Activated naive CD8-positive, alpha-beta T cell treated with anti-CD3 and anti-CD28 coated beads, Interleukin-2, amount 50 U/mL, for 24 hours (primary cell): ENCODE measurements around the gene USO1.
"Not testable (repeated sequence)": the region's sequence is repeated elsewhere in the genome, so short reads cannot be mapped to it uniquely, and the experiment has no call there.

Experiments used
- ATAC-seq: fragments of 150-1000 bp; cut with Tn5 transposase; one replicate; pipeline ENCODE4 v1.10.0; 2021
- DNase-seq: peaks from one replicate; pipeline ENCODE4 v3.0.0; 2021
- H3K27ac Mint-ChIP-seq: one replicate; pipeline ENCODE4 v1.8.0; 2021; ENCODE audit warnings: mild to moderate bottlenecking, mixed read lengths
- H3K27me3 Mint-ChIP-seq: one replicate; pipeline ENCODE4 v1.8.0; 2021; ENCODE audit warnings: mixed read lengths
- H3K36me3 Mint-ChIP-seq: one replicate; pipeline ENCODE4 v1.8.0; 2021; ENCODE audit warnings: low read depth, mixed read lengths
- H3K4me1 Mint-ChIP-seq: one replicate; pipeline ENCODE4 v1.8.0; 2021; ENCODE audit warnings: mixed read lengths
- H3K4me3 Mint-ChIP-seq: one replicate; pipeline ENCODE4 v1.8.0; 2021; ENCODE audit warnings: mild to moderate bottlenecking, moderate library complexity, mixed read lengths
- H3K9me3 Mint-ChIP-seq: one replicate; pipeline ENCODE4 v1.8.0; 2021; ENCODE audit warnings: mixed read lengths

USO1 gene

DNA sequence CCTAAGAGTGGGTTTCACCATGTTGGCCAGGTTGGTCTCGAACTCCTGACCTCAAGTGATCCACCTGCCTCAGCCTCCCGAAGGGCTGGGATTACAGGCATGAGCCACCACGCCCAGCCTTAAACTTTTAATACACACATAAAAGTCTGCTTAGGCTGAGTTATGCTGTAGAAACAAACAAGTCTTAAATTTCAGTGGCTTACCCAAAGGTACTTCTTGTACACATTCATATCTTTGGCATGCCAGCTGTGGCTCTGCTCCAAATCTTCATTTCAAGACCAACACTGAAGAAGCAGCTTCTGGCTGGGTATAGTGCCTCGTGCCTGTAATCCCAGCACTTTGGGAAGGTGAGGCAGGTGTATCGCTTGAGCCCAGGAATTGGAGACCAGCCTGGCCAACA is 97.6 kb downstream of the USO1 start:
- H3K4me3 Mint-ChIP-seq: no peak overlapping the region
- no peaks in the 10 kb centered on the region for H3K9me3 Mint-ChIP-seq
- no peaks in the 10 kb centered on the region for H3K36me3 Mint-ChIP-seq
- ATAC-seq (no peak), DNase-seq (no peak)
- no peak overlapping the region for H3K27ac Mint-ChIP-seq
- H3K27me3 Mint-ChIP-seq: no peaks in the 10 kb centered on the region
- no peaks in the 10 kb centered on the region for H3K4me1 Mint-ChIP-seq

DNA sequence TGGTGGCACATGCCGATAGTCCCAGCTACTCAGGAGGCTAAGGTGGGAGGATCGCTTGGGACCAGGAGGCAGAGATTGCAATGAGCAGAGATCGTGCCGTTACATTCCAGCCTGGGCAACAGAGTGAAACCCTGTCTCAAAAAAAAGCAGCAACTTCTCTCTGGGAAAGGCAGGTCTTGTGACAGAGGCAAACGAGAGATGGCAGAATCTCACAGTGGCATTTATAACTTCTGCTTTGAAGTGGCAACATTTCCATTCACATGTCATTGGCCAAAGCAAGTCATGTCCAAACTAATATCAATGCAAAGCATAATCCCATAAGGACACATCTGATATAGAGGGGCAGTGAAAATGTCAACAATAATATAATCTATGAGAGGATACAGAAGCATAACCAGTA is 98.0 kb downstream of the USO1 start:
- Mint-ChIP-seq H3K36me3 (no peaks in the 10 kb centered on the region), H3K27me3 (no peaks in the 10 kb centered on the region), H3K4me3 (no peak overlapping the region), H3K27ac (no peak overlapping the region), H3K9me3 (no peaks in the 10 kb centered on the region), H3K4me1 (no peaks in the 10 kb centered on the region)
- DNase-seq (no peak), ATAC-seq (no peak)

DNA sequence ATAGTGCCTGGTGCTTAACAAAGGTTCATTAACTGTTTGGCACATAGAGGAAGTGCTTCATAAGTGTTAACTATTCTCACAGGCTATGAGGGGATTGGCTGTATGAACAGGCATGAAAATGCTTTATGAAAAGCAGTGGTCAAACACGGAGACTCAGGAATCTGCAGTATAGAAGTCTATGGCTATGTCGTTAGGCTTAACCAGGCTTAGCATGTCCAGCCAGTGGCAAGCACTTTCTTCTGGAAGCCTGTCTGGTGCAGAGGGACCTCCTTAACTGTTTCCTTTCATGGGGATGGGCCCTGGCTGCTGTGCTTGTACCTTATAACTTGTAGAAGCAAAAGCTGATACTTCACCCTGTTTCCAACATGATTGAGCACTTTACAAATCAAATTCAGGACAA is 99.4 kb downstream of the USO1 start:
- Mint-ChIP-seq H3K36me3 (no peaks in the 10 kb centered on the region), H3K4me3 (no peak overlapping the region), H3K27ac (no peak overlapping the region), H3K27me3 (no peaks in the 10 kb centered on the region), H3K9me3 (no peaks in the 10 kb centered on the region), H3K4me1 (no peaks in the 10 kb centered on the region)
- DNase-seq (no peak), ATAC-seq (no peak)

DNA sequence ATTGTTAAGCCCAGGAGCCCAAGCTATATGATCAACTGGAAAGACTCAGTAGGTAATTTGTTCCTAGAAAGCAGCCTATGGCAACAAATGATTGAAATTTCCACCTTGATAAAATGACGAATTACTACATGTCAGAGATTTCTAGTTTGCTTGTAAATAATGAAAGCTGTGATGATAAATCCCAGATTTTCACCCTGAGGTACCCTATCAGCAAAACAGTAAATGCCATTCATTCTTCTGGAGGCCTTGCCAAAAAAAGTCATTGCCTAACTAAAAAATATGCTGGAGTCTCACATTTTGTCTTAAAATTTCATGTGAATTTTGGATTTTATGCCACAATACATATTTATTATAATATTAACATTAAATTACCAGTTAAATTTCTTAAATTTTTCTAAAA is 106.5 kb downstream of the USO1 start:
- no peak for DNase-seq
- no peaks in the 10 kb centered on the region for H3K36me3 Mint-ChIP-seq
- H3K4me3 Mint-ChIP-seq: no peak overlapping the region
- no peak for ATAC-seq
- H3K9me3 Mint-ChIP-seq: no peaks in the 10 kb centered on the region
- no peaks in the 10 kb centered on the region for H3K4me1 Mint-ChIP-seq
- no peak overlapping the region for H3K27ac Mint-ChIP-seq
- no peaks in the 10 kb centered on the region for H3K27me3 Mint-ChIP-seq

DNA sequence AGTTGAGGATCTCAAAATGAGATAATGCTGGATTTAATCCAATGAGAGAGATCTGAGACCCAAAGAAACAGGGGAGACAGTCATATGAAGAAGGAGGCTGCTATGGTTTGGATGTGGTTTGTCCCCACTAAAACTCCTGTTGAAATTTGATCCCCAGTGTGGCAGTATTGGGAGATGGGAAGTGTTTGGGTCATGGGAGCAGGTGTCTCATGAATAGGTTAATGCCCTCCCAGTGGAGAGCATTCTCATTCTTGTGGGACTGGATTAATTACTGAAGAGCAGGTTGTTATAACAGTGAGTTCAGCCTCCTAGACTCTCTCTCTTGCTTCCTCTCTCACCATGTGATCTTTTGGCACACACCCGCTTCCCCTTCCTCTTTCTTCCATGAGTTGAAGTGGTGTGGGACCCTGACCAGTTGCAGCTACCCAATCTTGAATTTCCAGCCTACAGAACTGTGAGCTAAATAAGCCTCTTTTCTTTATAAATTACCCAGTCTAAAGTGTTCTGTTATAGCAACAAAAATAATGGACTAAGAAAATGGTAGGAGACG is 107.6 kb downstream of the USO1 start:
- no peaks in the 10 kb centered on the region for H3K27me3 Mint-ChIP-seq
- H3K36me3 Mint-ChIP-seq: no peaks in the 10 kb centered on the region
- ATAC-seq (no peak), DNase-seq (no peak)
- no peaks in the 10 kb centered on the region for H3K4me1 Mint-ChIP-seq
- H3K9me3 Mint-ChIP-seq: no peaks in the 10 kb centered on the region
- H3K4me3 Mint-ChIP-seq: no peak overlapping the region
- no peak overlapping the region for H3K27ac Mint-ChIP-seq

DNA sequence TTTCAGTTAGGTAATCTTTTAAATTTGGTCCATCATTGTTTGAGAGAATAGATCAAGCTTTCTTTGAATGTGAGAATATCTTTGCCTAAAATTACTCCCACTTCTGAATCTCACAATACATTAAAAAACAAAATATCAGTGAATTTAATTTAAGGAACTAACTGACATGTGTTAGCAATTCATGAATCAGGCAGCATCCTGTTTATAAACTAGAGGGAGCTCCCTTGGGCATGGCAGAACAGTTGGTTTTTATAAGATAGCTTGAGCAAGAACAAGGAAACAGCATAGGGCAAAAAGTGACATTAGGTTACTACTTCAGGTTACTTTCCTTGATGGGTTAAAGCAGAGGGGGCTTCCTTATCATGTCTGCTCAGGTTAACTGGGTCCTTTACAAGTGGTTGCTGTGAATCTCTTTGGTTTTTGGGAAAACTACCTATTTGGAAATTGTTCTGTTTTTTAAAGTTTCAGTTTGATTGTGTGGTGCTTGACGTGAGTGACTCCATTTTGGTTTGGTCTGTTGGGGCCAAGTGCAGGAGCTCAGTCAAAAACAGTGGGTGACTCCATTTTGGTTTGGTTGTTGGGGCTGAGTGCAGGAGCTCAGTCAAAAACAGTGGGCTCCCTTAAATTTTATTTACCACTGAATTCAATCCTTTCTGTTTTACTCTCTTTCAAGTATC is 109.9 kb downstream of the USO1 start:
- Mint-ChIP-seq H3K9me3 (no peaks in the 10 kb centered on the region), H3K4me3 (no peak overlapping the region), H3K27ac (no peak overlapping the region), H3K4me1 (no peaks in the 10 kb centered on the region), H3K36me3 (no peaks in the 10 kb centered on the region), H3K27me3 (no peaks in the 10 kb centered on the region)
- ATAC-seq (no peak), DNase-seq (no peak)

DNA sequence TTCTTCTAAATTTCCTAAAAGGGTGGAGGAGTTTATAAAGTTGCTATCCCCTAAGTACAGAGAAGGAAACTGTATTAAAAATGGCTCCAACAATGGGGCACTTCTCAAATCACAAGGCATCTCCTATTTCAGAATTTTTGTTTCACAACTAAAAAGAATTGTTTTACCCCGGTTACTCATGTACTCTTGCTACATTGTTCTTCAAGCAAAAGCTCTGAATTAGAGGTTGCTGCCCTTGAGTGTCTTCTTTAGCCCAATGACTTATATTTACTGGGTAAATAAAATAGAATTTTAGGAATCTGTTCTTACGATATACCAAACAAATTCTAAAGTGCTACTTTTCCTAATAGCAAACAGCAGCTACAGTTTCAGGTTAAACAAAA is 110.4 kb downstream of the USO1 start:
- Mint-ChIP-seq H3K9me3 (no peaks in the 10 kb centered on the region), H3K27me3 (no peaks in the 10 kb centered on the region), H3K4me1 (no peaks in the 10 kb centered on the region), H3K4me3 (no peak overlapping the region), H3K27ac (no peak overlapping the region), H3K36me3 (no peaks in the 10 kb centered on the region)
- ATAC-seq (no peak), DNase-seq (no peak)

DNA sequence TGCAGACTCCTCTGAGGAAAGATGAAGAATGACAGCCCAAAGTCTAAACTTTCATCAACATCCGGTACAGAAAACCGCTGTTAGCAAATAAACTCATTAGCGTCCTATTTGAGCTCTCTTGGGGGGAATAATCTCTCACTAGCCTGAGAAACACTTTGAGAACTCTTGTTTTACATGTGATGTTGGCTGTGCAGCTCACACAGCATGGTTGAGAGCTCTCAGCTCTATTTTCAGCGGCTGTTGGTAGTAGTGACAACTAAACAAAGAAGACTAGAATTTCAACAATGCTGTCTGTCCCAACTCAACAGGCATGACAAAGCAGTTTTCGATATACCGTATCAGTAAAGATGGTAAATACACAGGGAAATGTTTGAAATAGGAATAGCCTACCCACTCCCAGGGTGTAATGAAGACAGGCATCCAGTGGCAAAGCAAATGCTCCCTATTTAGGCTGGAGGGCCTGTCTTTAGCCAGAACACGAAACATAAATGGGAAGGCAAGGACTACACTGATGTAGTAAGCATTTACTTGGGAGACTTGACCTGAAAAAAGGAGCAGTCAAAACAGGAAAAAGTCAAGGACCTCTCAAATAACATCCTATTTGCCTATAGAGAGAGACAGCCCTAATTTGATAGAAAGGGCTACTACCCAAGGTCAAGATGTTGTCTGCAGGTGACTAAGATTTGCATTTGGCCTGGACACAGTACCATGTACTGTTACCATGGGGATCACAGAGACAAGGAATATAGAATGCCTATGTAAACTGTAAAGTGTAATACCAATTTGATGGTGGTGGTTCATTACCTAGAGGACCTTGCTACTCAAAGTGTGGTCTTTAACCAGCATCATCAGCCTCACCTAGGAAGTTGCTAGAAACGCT is 117.5 kb downstream of the USO1 start:
- DNase-seq: no peak
- no peaks in the 10 kb centered on the region for H3K36me3 Mint-ChIP-seq
- no peaks in the 10 kb centered on the region for H3K9me3 Mint-ChIP-seq
- ATAC-seq: no peak
- no peak overlapping the region for H3K4me3 Mint-ChIP-seq
- H3K27me3 Mint-ChIP-seq: no peaks in the 10 kb centered on the region
- no peaks in the 10 kb centered on the region for H3K4me1 Mint-ChIP-seq
- H3K27ac Mint-ChIP-seq: no peak overlapping the region

DNA sequence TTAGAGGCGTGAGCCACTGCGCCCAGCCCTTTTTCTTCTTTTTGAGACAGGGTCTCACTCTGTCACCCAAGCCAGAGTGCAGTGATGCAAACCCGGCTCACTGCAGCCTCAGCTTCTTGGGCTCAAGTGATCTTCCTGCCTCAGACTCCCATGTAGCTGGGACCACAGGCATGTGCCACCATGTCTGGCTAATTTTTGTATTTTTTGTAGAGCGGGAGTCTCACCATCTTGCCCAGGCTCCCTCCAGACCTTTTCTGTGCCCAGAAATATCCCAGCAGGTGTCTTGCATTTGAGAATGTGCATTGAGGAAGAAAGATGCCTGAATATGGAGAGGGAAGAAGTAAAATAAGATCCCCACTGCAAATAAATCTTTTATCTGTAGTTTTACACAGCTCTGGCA is 119.2 kb downstream of the USO1 start:
- ATAC-seq (no peak), DNase-seq (no peak)
- no peaks in the 10 kb centered on the region for H3K9me3 Mint-ChIP-seq
- H3K27me3 Mint-ChIP-seq: no peaks in the 10 kb centered on the region
- H3K27ac Mint-ChIP-seq: no peak overlapping the region
- H3K4me1 Mint-ChIP-seq: no peaks in the 10 kb centered on the region
- H3K36me3 Mint-ChIP-seq: no peaks in the 10 kb centered on the region
- H3K4me3 Mint-ChIP-seq: no peak overlapping the region

DNA sequence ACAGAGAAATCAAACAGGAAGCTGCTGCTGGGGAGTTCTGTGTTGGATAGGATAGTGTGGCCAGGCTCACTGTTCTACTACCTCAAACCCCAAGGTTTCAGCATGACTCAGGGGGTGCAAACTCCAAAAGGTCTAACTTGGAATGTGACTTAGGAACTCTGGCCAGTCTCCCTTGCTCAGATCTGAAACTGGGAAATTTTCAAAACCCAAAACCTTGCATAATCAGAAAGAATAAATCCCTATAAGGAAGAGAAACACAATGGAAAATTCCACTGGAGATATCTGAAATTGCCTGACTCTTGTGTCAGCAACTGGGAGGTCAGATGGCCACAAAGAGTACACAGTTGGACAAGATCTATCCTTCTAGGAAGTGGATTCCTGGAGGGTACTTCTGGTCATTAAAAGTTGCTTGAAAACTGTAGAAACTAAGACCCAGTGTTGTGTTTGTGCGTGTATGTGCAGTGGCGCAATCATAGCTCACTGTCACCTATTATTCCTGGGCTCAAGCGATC is 119.8 kb downstream of the USO1 start:
- no peak overlapping the region for H3K27ac Mint-ChIP-seq
- H3K27me3 Mint-ChIP-seq: no peaks in the 10 kb centered on the region
- no peaks in the 10 kb centered on the region for H3K36me3 Mint-ChIP-seq
- no peak for ATAC-seq
- no peaks in the 10 kb centered on the region for H3K9me3 Mint-ChIP-seq
- no peak for DNase-seq
- peaks cover 4% of the 10 kb centered on the region for H3K4me1 Mint-ChIP-seq
- H3K4me3 Mint-ChIP-seq: no peak overlapping the region

DNA sequence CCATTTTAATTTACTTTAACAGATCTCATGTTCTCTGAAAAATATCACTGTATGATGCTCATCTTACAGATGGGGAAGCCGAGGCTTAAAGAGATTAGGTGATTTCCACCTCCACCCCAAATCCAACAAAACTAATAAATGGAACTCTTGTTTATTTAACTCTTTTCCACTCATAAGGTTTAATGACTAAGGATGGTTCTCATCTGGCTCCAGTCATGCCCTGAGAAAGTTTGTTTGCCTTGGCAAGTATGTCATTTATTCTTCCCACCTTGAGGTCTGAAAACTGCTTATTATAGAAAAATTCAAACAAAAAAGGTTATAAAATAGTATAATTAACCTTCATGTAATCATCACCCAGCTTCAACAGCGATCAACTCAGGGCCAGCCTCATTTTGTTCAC is 121.6 kb downstream of the USO1 start:
- Mint-ChIP-seq H3K4me3 (no peak overlapping the region), H3K27me3 (peaks cover 2% of the 10 kb centered on the region), H3K27ac (no peak overlapping the region), H3K36me3 (no peaks in the 10 kb centered on the region), H3K9me3 (no peaks in the 10 kb centered on the region), H3K4me1 (peaks cover 9% of the 10 kb centered on the region)
- no peak for DNase-seq
- ATAC-seq: no peak

DNA sequence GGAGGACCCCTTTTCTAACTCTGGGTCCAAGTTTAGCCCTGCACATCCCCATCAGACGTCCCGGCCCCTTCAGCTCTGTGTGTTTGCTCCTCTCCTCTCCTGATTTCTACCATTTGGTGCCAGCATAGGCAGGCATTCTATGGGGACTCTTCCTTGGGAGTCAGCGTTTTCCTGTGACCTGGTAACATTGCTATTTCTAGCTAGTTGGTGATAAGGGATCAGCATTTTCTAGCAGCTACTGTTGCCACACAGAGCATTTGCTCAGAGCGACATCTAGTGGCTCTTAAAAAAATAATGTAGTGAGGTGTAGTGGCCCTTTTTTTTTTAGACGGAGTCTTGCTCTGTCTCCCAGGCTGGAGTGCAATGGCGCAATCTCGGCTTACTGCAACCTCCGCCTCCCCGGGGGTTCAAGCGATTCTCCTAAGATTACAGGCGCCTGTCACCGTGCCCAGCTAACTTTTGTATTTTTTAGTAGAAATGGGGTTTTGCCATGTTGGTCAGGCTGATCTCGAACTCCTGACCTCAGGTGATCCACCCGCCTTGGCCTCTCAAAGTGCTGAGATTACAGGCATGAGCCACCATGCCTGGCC is 123.9 kb downstream of the USO1 start:
- H3K4me1 Mint-ChIP-seq, H3K4me3 Mint-ChIP-seq, H3K27ac Mint-ChIP-seq, H3K27me3 Mint-ChIP-seq, H3K9me3 Mint-ChIP-seq, H3K36me3 Mint-ChIP-seq: not testable (repeated sequence)
- ATAC-seq: peak; percentile 89
- DNase-seq: peak; percentile 5

DNA sequence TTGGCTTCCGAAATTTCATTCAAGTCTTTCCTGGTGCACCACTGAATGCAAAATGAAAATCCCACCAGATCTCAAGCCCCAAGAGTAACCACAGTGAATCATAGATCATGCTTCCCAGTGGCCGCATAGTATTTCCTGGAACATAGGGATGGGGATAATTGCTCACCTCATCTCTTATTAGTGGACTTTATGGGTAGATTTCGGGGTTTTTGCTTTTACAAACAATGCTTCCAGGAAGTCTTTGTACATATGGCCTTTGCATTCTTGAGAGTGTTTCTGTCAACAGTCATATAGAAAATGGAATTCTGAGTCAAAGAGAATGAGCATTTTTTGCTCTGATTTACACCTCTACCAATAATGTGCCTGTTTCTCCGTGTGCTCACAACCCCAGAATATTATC is 124.5 kb downstream of the USO1 start:
- H3K27ac Mint-ChIP-seq: no peak overlapping the region
- no peaks in the 10 kb centered on the region for H3K36me3 Mint-ChIP-seq
- H3K4me1 Mint-ChIP-seq: peaks cover 9% of the 10 kb centered on the region
- H3K9me3 Mint-ChIP-seq: no peaks in the 10 kb centered on the region
- DNase-seq (no peak), ATAC-seq (peak; percentile 35)
- peaks cover 4% of the 10 kb centered on the region for H3K27me3 Mint-ChIP-seq
- no peak overlapping the region for H3K4me3 Mint-ChIP-seq

DNA sequence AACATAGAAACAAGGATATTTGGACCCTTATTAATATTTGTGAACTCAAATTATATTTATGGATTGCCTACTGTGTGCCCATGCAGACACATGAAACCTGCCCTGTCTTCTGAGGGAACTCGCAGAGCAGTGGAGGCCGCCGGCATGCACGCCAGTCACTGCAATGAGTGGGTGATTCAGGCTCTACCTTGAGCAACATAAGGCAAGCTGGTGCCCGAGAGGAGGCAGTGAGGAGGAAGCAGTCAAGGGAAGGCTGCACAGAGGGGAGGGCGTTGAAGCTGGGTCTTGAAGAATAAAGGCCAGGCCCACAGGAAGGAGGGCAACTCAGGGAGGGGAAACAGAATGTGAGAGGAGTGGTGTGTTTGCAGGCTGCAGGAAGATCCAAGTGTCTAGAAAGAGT is 125.1 kb downstream of the USO1 start:
- DNase-seq: no peak
- Mint-ChIP-seq H3K9me3 (no peaks in the 10 kb centered on the region), H3K4me1 (peaks cover 9% of the 10 kb centered on the region), H3K27ac (no peak overlapping the region), H3K4me3 (no peak overlapping the region), H3K27me3 (peaks cover 4% of the 10 kb centered on the region), H3K36me3 (no peaks in the 10 kb centered on the region)
- no peak for ATAC-seq

DNA sequence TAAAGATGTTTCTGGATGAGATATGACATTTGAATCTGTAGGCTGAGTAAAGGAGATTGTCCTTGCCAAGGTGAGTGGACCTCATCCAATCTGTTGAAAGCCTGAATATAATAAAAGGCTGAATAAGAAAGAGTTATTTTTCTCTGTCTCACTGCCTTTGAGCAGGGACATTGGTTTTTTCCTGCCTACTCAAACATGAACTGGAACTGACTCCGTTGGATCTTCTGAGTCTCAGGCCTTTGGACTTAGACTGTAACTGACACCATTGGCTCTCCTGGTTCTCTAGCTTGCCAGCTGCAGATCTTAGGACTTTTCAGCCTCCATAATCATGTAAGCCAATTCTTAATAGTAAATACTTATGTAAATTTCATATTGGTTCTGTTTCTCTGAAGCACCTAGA is 134.3 kb downstream of the USO1 start:
- no peaks in the 10 kb centered on the region for H3K4me1 Mint-ChIP-seq
- H3K27me3 Mint-ChIP-seq: no peaks in the 10 kb centered on the region
- ATAC-seq: no peak
- H3K9me3 Mint-ChIP-seq: no peaks in the 10 kb centered on the region
- H3K36me3 Mint-ChIP-seq: no peaks in the 10 kb centered on the region
- H3K4me3 Mint-ChIP-seq: no peak overlapping the region
- H3K27ac Mint-ChIP-seq: no peak overlapping the region
- no peak for DNase-seq
